HepG2 (cell line): ENCODE measurements around the gene DHX36. TPM values are rescaled to one million over a fixed set of nuclear protein-coding genes. Genes with fewer than 3 reads are reported as not detected.

Source experiments
- CEBPG ChIP-seq: IDR thresholded peaks from 2 replicates; pipeline ENCODE4 v1.6.1; 2016
- GFI1 ChIP-seq: sonication (generic); formaldehyde crosslinking; IDR thresholded peaks from 2 replicates; pipeline ENCODE4 v1.5.0; 2020; ENCODE audit warnings: missing genetic modification reagents, mild to moderate bottlenecking, borderline replicate concordance
- HNRNPLL ChIP-seq: fragments of 200-400 bp; formaldehyde crosslinking; IDR thresholded peaks from 2 replicates; pipeline ENCODE4 v1.6.1; 2017; ENCODE audit warnings: mild to moderate bottlenecking, low read depth, low read length; ENCODE audit not compliant: poor library complexity, severe bottlenecking
- KDM2A ChIP-seq: sonication (generic); formaldehyde crosslinking; IDR thresholded peaks from 2 replicates; pipeline ENCODE4 v1.4.0; 2020; ENCODE audit warnings: low read depth, missing genetic modification reagents, borderline replicate concordance
- KMT2A ChIP-seq: sonication (generic); formaldehyde crosslinking; IDR thresholded peaks from 2 replicates; pipeline ENCODE4 v1.4.0; 2020; ENCODE audit warnings: missing genetic modification reagents
- MAFG ChIP-seq: sonication (generic); formaldehyde crosslinking; IDR thresholded peaks from 2 replicates; pipeline ENCODE4 v1.5.1; 2020; ENCODE audit warnings: mild to moderate bottlenecking, missing genetic modification reagents
- MXI1 ChIP-seq: IDR thresholded peaks from 3 replicates; pipeline ENCODE4 v1.6.1; 2012; ENCODE audit warnings: low read depth, low read length, inconsistent platforms, borderline replicate concordance
- RARA ChIP-seq: IDR thresholded peaks from 2 replicates; pipeline ENCODE4 v1.6.1; 2016; ENCODE audit warnings: missing genetic modification reagents, missing compliant biosample characterization
- RCOR2 ChIP-seq: IDR thresholded peaks from 2 replicates; pipeline ENCODE4 v1.6.1; 2016; ENCODE audit warnings: missing biosample characterization, missing genetic modification reagents
- SOX13 ChIP-seq, 3 experiments: fragments of 450-650 bp in 1 of 3; sonication (generic) in 1 of 3; formaldehyde crosslinking in 1 of 3; IDR thresholded peaks in 2 of 3; conservative IDR thresholded peaks in 1 of 3; 2 replicates each; pipeline versions ENCODE4 v1.5.0 to v1.6.1; 2016 to 2020; ENCODE audit warnings: antibody characterized with exemption in 1 of 3, mild to moderate bottlenecking in 1 of 3, missing compliant biosample characterization in 1 of 3, missing genetic modification reagents in 1 of 3, moderate library complexity in 1 of 3
- SOX6 ChIP-seq, 2 experiments: fragments of 450-650 bp in 1 of 2; sonication (generic) in 1 of 2; formaldehyde crosslinking in 1 of 2; IDR thresholded peaks; 2 replicates each; pipeline versions ENCODE4 v1.4.0 to v1.6.1; 2017 to 2020; ENCODE audit warnings: antibody characterized with exemption in 1 of 2, mild to moderate bottlenecking in 1 of 2, missing genetic modification reagents in 1 of 2
- TARDBP ChIP-seq: sonication (generic); formaldehyde crosslinking; IDR thresholded peaks from 2 replicates; pipeline ENCODE4 v1.8.0; 2022; ENCODE audit warnings: mild to moderate bottlenecking, missing genetic modification reagents
- THAP11 ChIP-seq: IDR thresholded peaks from 2 replicates; pipeline ENCODE4 v1.6.1; 2016; ENCODE audit warnings: missing biosample characterization, missing genetic modification reagents
- U2AF2 ChIP-seq: fragments of 200-400 bp; formaldehyde crosslinking; IDR thresholded peaks from 2 replicates; pipeline ENCODE4 v1.6.1; 2017; ENCODE audit warnings: low read depth, mild to moderate bottlenecking, low read length
- XBP1 ChIP-seq: sonication (generic); formaldehyde crosslinking; IDR thresholded peaks from 2 replicates; pipeline ENCODE4 v1.5.0; 2020; ENCODE audit warnings: missing genetic modification reagents
- ZBTB3 ChIP-seq: sonication (generic); formaldehyde crosslinking; IDR thresholded peaks from 2 replicates; pipeline ENCODE4 v1.4.0; 2020; ENCODE audit warnings: low read depth, mild to moderate bottlenecking, moderate library complexity, missing genetic modification reagents, borderline replicate concordance
- ZBTB38 ChIP-seq: sonication (generic); formaldehyde crosslinking; IDR thresholded peaks from 2 replicates; pipeline ENCODE4 v1.5.1; 2020; ENCODE audit warnings: mild to moderate bottlenecking, missing genetic modification reagents
- ZMYM4 ChIP-seq: sonication (generic); formaldehyde crosslinking; IDR thresholded peaks from 2 replicates; pipeline ENCODE4 v1.8.1; 2023; ENCODE audit warnings: mild to moderate bottlenecking, missing genetic modification reagents
- ZNF264 ChIP-seq: sonication (generic); formaldehyde crosslinking; IDR thresholded peaks from 2 replicates; pipeline ENCODE4 v1.4.0; 2020; ENCODE audit warnings: missing genetic modification reagents
- ZNF354B ChIP-seq: sonication (generic); formaldehyde crosslinking; IDR thresholded peaks from 2 replicates; pipeline ENCODE4 v1.8.0; 2022; ENCODE audit warnings: mild to moderate bottlenecking, missing genetic modification reagents
- ZNF382 ChIP-seq: sonication (generic); formaldehyde crosslinking; IDR thresholded peaks from 2 replicates; pipeline ENCODE4 v1.5.0; 2020; ENCODE audit warnings: missing genetic modification reagents, mild to moderate bottlenecking, borderline replicate concordance
- ZNF530 ChIP-seq: sonication (generic); formaldehyde crosslinking; IDR thresholded peaks from 2 replicates; pipeline ENCODE4 v1.5.0; 2020; ENCODE audit warnings: low read depth, mild to moderate bottlenecking, missing genetic modification reagents
- ZNF569 ChIP-seq: sonication (generic); formaldehyde crosslinking; IDR thresholded peaks from 2 replicates; pipeline ENCODE4 v1.5.0; 2020; ENCODE audit warnings: mild to moderate bottlenecking, missing genetic modification reagents, moderate library complexity, borderline replicate concordance
- ZNF781 ChIP-seq: sonication (generic); formaldehyde crosslinking; IDR thresholded peaks from 2 replicates; pipeline ENCODE4 v1.5.1; 2020; ENCODE audit warnings: borderline replicate concordance, mild to moderate bottlenecking, missing genetic modification reagents; ENCODE audit errors: not compliant biosample characterization
- ZNF788 ChIP-seq: sonication (generic); formaldehyde crosslinking; IDR thresholded peaks from 2 replicates; pipeline ENCODE4 v1.5.0; 2020; ENCODE audit warnings: mild to moderate bottlenecking, missing genetic modification reagents, borderline replicate concordance
- polyA plus RNA-seq, 8 experiments: library from polyadenylated mRNA; depleted of rRNA in 3 of 8; stranded (reverse) in 7 of 8; unstranded in 1 of 8; fragments of >200 nt; fragmentation: Illumina TruSeq in 4 of 8; extraction: Trizol in 4 of 8; gene quantifications; 2 replicates each; pipeline versions ENCODE4 v1.2.1 to v1.2.3, GENCODE V29; 2011 to 2016; ENCODE audit warnings: low read depth in 4 of 8, missing spikeins in 1 of 8, mixed read lengths in 1 of 8; ENCODE audit not compliant: insufficient read depth in 1 of 8
- total RNA-seq, 5 experiments: library from RNA; depleted of rRNA; stranded (reverse); fragments of >200 nt; fragmentation: Illumina TruSeq; extraction: Trizol; gene quantifications; 2 replicates each; pipeline ENCODE4 v1.2.3, GENCODE V29; 2016; ENCODE audit warnings: low read depth in 1 of 5
- TF ChIP-seq, protein P1 (sequence below): sonication (generic); formaldehyde crosslinking; IDR thresholded peaks from 2 replicates; pipeline ENCODE4 v1.5.1; 2020; ENCODE audit warnings: mild to moderate bottlenecking, missing genetic modification reagents, borderline replicate concordance
- TF ChIP-seq, protein P2 (sequence below): sonication (generic); formaldehyde crosslinking; IDR thresholded peaks from 2 replicates; pipeline ENCODE4 v1.9.0; 2022; ENCODE audit warnings: low read depth, missing genetic modification reagents

DHX36 gene
- total and polyA plus RNA-seq, 2 of the 13 experiments (the other 11 are each of a cell fraction or from before 2014, with no cell fraction given) = 30.3 to 44.2 TPM

DNA sequence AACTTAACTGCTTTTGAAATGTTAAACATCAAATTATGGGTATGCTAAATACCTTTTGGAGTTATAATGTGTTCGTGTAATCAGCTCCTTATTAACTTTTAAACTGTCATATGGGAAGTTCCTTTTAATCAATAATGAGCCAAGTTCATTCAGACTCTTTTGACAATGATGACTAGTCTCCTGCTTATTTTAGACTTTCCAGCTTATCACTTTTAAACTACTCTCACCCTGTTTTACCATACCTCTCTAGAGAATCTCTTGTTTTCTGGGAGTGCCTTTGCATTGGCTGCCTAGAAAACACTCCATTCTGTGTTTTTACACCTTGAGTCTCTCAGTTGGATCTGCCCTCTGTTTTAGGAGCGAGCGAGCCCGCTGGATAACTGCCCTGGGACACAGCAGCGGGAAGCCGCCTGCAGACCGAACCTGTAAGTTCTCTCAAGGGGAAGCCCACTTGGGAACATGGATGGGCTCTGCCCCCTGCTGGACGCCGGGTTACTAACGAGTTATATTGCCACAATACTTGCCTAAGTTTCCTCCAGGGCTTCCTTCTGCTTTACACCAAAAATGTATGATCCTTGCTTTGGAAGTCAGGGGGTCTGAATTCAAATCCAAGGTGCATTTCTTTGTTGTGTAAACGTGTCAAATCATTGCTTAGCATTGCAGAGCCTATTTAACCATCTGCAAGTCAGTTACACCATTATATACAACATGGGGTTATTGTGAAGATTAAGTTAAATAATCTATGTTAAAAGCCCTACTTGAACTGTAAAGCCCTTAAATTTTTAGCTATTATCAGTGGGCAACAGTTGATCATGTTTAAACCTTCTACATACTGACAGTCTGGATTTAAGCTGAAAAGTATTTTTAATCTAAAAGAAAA lies 71.3 kb downstream of the DHX36 start (continued):
- no peak for TF ChIP-seq ZNF530 (CRISPR knock-in tag)
- peak; percentile 29; the same call in 1 of the 2 replicates for TF ChIP-seq TARDBP (CRISPR knock-in tag)
- peak; percentile 56; the same call in 1 of the 2 replicates for TF ChIP-seq ZNF788 (CRISPR knock-in tag)
- no peak for TF ChIP-seq ZNF382
- peak; percentile 71; the same call in 1 of the 2 replicates for TF ChIP-seq KDM2A
- no peak for TF ChIP-seq ZNF354B
- TF ChIP-seq SOX6 (IDR thresholded peaks at IDR 0.05) = no peak
- TF ChIP-seq SOX6 (CRISPR knock-in tag; IDR thresholded peaks at IDR 0.05) = peak; percentile 44
- TF ChIP-seq CEBPG = peak; percentile 33; the same call in 1 of the 2 replicates
- no peak for TF ChIP-seq HNRNPLL
- no peak for TF ChIP-seq RARA (CRISPR knock-in tag)
- no peak for TF ChIP-seq ZNF569 (CRISPR knock-in tag)
- TF ChIP-seq ZNF264 (CRISPR knock-in tag) = no peak
- TF ChIP-seq THAP11 (CRISPR knock-in tag) = peak; percentile 40; the same call in 1 of the 2 replicates
- peak; percentile 24; the same call in 1 of the 3 replicates for TF ChIP-seq MXI1
- TF ChIP-seq, protein P1, sequence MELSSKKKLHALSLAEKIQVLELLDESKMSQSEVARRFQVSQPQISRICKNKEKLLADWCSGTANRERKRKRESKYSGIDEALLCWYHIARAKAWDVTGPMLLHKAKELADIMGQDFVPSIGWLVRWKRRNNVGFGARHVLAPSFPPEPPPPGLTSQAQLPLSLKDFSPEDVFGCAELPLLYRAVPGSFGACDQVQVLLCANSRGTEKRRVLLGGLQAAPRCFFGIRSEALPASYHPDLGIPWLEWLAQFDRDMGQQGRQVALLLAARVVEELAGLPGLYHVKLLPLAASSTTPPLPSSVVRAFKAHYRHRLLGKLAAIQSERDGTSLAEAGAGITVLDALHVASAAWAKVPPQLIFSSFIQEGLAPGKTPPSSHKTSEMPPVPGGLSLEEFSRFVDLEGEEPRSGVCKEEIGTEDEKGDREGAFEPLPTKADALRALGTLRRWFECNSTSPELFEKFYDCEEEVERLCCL (CRISPR knock-in tag) = 0 out of 2 replicates have a peak, but pooled peaks have one; percentile 33
- no peak for TF ChIP-seq SOX13 (IDR thresholded peaks at IDR 0.05)
- TF ChIP-seq SOX13 (CRISPR knock-in tag; conservative IDR thresholded peaks at IDR 0.05 in 1 of 2, IDR thresholded peaks at IDR 0.05 in 1 of 2) = no peak
- 0 out of 2 replicates have a peak, but pooled peaks have one; percentile 27 for TF ChIP-seq GFI1 (CRISPR knock-in tag)
- no peak for TF ChIP-seq RCOR2 (CRISPR knock-in tag)
- TF ChIP-seq, protein P2, sequence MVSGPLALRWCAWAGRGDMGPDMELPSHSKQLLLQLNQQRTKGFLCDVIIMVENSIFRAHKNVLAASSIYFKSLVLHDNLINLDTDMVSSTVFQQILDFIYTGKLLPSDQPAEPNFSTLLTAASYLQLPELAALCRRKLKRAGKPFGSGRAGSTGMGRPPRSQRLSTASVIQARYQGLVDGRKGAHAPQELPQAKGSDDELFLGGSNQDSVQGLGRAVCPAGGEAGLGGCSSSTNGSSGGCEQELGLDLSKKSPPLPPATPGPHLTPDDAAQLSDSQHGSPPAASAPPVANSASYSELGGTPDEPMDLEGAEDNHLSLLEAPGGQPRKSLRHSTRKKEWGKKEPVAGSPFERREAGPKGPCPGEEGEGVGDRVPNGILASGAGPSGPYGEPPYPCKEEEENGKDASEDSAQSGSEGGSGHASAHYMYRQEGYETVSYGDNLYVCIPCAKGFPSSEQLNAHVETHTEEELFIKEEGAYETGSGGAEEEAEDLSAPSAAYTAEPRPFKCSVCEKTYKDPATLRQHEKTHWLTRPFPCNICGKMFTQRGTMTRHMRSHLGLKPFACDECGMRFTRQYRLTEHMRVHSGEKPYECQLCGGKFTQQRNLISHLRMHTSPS (CRISPR knock-in tag) = no peak
- TF ChIP-seq ZBTB38 = 0 out of 2 replicates have a peak, but pooled peaks have one; percentile 17
- TF ChIP-seq ZNF781 = peak; percentile 37
- no peak for TF ChIP-seq MAFG (CRISPR knock-in tag)
- no peak for TF ChIP-seq XBP1 (CRISPR knock-in tag)
- no peak for TF ChIP-seq KMT2A (CRISPR knock-in tag)
- no peak for TF ChIP-seq U2AF2
- TF ChIP-seq ZBTB3 (CRISPR knock-in tag) = no peak
- peak; percentile 33; the same call in 1 of the 2 replicates for TF ChIP-seq ZMYM4 (CRISPR knock-in tag)
